ENCODE data around the gene OR1L6. TPM values are rescaled to one million over a fixed set of nuclear protein-coding genes. Genes with fewer than 3 reads are reported as not detected.

OR1L6 gene
- total RNA-seq, 1 donor from 2014 or later: not detected

Other genes starting within 250 kb of the OR1L6 start
- not detected in 2 replicates for gene OR1J2, start 231.5 kb upstream of the OR1L6 start, total RNA-seq
- not detected in 2 replicates for gene OR1J4, start 223.2 kb upstream of the OR1L6 start, total RNA-seq
- not detected in 2 replicates for gene OR1N1, start 215.0 kb upstream of the OR1L6 start, total RNA-seq
- gene OR1N2, start 189.2 kb upstream of the OR1L6 start, total RNA-seq: not detected in 2 replicates
- gene OR1L8, start 158.9 kb upstream of the OR1L6 start, total RNA-seq: 0.30 TPM in 1 of 2 replicates, not detected in the other
- not detected in 2 replicates for gene OR1Q1, start 127.6 kb upstream of the OR1L6 start, total RNA-seq
- gene OR1B1, start 84.7 kb upstream of the OR1L6 start, total RNA-seq: not detected in 2 replicates
- gene OR1L1, start 80.6 kb upstream of the OR1L6 start, total RNA-seq: not detected in 2 replicates
- gene OR1L3, start 67.2 kb upstream of the OR1L6 start, total RNA-seq: not detected in 2 replicates
- not detected in 2 replicates for gene OR1L4, start 18.3 kb upstream of the OR1L6 start, total RNA-seq
- not detected in 2 replicates for gene OR5C1, start 46.6 kb downstream of the OR1L6 start, total RNA-seq
- not detected in 2 replicates for gene OR1K1, start 57.8 kb downstream of the OR1L6 start, total RNA-seq
- 23.1 and 24.1 TPM in 2 replicates for gene PDCL, start 86.3 kb downstream of the OR1L6 start, total RNA-seq
- 46.1 and 48.9 TPM in 2 replicates for gene RC3H2, start 163.1 kb downstream of the OR1L6 start, total RNA-seq
- 10.8 and 11.9 TPM in 2 replicates for gene ZBTB6, start 171.0 kb downstream of the OR1L6 start, total RNA-seq
- gene ZBTB26, start 189.2 kb downstream of the OR1L6 start, total RNA-seq: 6.8 and 7.2 TPM in 2 replicates
- 28.2 and 32.7 TPM in 2 replicates for gene RABGAP1, start 198.7 kb downstream of the OR1L6 start, total RNA-seq

Data from T-helper 2 cell treated with Interferon-gamma antibody and Interleukin-4, amounts not matched to agents 100 ng/mL and 5 ng/mL, for 36 hours (primary cell).